Heart left ventricle (tissue), 16 donors: Measurements from ENCODE around the gene EIF2D. TPM values are rescaled to one million over a fixed set of nuclear protein-coding genes. Genes with fewer than 3 reads are reported as not detected.

Experiments
- ATAC-seq, 4 donors: fragments of 200-7000 bp; cut with Tn5 transposase; one replicate each; pipeline ENCODE4 v1.9.1; 2020 to 2022; ENCODE audit warnings: moderate library complexity in 4 of 4, mild to moderate bottlenecking in 3 of 4, moderate number of reproducible peaks in 1 of 4
- DNase-seq, 5 donors: peaks; one replicate each; pipeline ENCODE4 v3.0.0-alpha.2; 2020
- H3K27ac ChIP-seq, 12 donors: fragments of 200-600 bp; sonication (generic) in 4 of 12; one replicate each; pipeline versions ENCODE4 v1.5.0 to v1.8.0; 2016 to 2022; ENCODE audit warnings: mild to moderate bottlenecking in 2 of 12
- H3K27me3 ChIP-seq, 9 donors: fragments of 200-600 bp; sonication (generic) in 2 of 9; one replicate each; pipeline versions ENCODE4 v1.5.1 to v1.8.0; 2016 to 2022; ENCODE audit warnings: mild to moderate bottlenecking in 3 of 9
- H3K36me3 ChIP-seq, 9 donors: fragments of 200-600 bp; sonication (generic) in 2 of 9; one replicate each; pipeline versions ENCODE4 v1.5.0 to v1.8.0; 2018 to 2022; ENCODE audit warnings: mild to moderate bottlenecking in 2 of 9
- H3K4me1 ChIP-seq, 12 donors: fragments of 200-600 bp; sonication (generic) in 4 of 12; one replicate each; pipeline versions ENCODE4 v1.5.0 to v1.8.0; 2016 to 2022; ENCODE audit warnings: mild to moderate bottlenecking in 3 of 12
- H3K4me3 ChIP-seq, 12 donors: fragments of 200-600 bp; sonication (generic) in 4 of 12; one replicate each; pipeline versions ENCODE4 v1.5.0 to v1.8.0; 2017 to 2022; ENCODE audit warnings: mild to moderate bottlenecking in 9 of 12, moderate library complexity in 4 of 12
- H3K9me3 ChIP-seq, 12 donors: fragments of 200-600 bp; sonication (generic) in 4 of 12; one replicate each; pipeline versions ENCODE4 v1.5.0 to v1.8.0; 2016 to 2022; ENCODE audit warnings: mild to moderate bottlenecking in 1 of 12
- CTCF ChIP-seq, 12 donors: fragments of 200-600 bp; sonication (generic) in 4 of 12; IDR thresholded peaks; one replicate each; pipeline versions ENCODE4 v1.5.0 to v1.8.0; 2018 to 2022; ENCODE audit warnings: antibody characterized with exemption in 12 of 12, mild to moderate bottlenecking in 5 of 12
- POLR2A ChIP-seq, 2 donors: fragments of 450-650 bp; IDR thresholded peaks; one replicate each; pipeline ENCODE4 v1.6.1; 2017; ENCODE audit warnings: antibody characterized with exemption in 2 of 2, mild to moderate bottlenecking in 2 of 2, moderate library complexity in 2 of 2
- WGBS, 4 donors: extraction: QIAGEN DNeasy Blood & Tissue Kit in 2 of 4; methylation state at CpG; one replicate each; pipeline versions ENCODE4 v1.1.5 to v1.1.7; 2013 to 2018; 5-methylcytosine and 5-hydroxymethylcytosine counted together
- intact Hi-C, 10 donors: fragments of 100-400 bp; cut with DNase I; formaldehyde crosslinking; loops; one replicate each; pipeline versions ENCODE4 v1.11.1 to v1.14.2; 2022
- polyA plus RNA-seq, 2 donors: library from polyadenylated mRNA; stranded (reverse); fragments of 200-250 nt; gene quantifications; one replicate each; pipeline ENCODE4 v1.2.3, GENCODE V29; 2013
- total RNA-seq, 9 donors: library from RNA; depleted of rRNA in 2 of 9; stranded (reverse); fragments of >200 nt in 2 of 9; fragmentation: NEBNext Ultra II Directional in 3 of 9; extraction: Animal tissue kit (Norgen Biotek cat#: 25700) in 3 of 9; gene quantifications; one replicate each; pipeline versions ENCODE4 v1.1.0 to v1.2.4, GENCODE V29; 2016 to 2023
- donor health status: ischemic (EF 13 %, LVEDD 7.1; RV severe dilation, severe dysfunction).
- donor health status: healthy with polysubstance abuse.
- donor health status: DM: no; HTN: yes; CAD: no.
- donor health status: DM: no; HTN: no; CAD: no.
- donor health status: ischemic (EF 25% LVEDD 6.9; RV normal size, moderate dysfunction).
- donor health status: ischemic (EF 25% LVEDD 5.7; RV mildly dilated, moderate dysfunction).
- donor health status: healthy.
- donor health status: DM: yes; HTN: yes; CAD: no.
- donor health status: ischemic (EF 35%, LVEDD 5.7; RV mildly dilated, moderate dysfunction).
- donor health status: nonischemic (EF 11% LVEDD 7.7; RV severe dilation, severe dysfunction).
- donor health status: DM: yes; HTN: yes; CAD: no.
- donor health status: PGD.
- donor health status: ischemic (EF 29% LVEDD 5.4; RV normal size, mild dysfunction).
- donor health status: nonischemic (EF 23%, LVEDD 6.1; RV moderate dilation, normal function).

The EIF2D gene
- total and polyA plus RNA-seq, 11 donors = 15.6 to 37.5 (median 27.6) TPM

GRCh38 chr1:206573319-206573718 is 38.9 kb downstream of the EIF2D start:
- Histone ChIP-seq H3K4me1 (peaks cover 0 to 82% (median 13%) of the 10 kb centered on the region in 12 donors), H3K27ac (peak overlapping the region in 1 of 12 donors; percentile 98), H3K27me3 (no peaks in the 10 kb centered on the region), H3K36me3 (no peaks in the 10 kb centered on the region), H3K4me3 (no peak overlapping the region), H3K9me3 (no peaks in the 10 kb centered on the region)
- intact Hi-C loops = no loop called here
- ATAC-seq = no peak
- 83 to 90% (median 89%) methylated on average over 4 of the region's 4 CpGs for WGBS, 4 donors
- no peak for DNase-seq
- TF ChIP-seq CTCF (IDR thresholded peaks at IDR 0.05) = no peak
- no peak for TF ChIP-seq POLR2A (IDR thresholded peaks at IDR 0.05)

GRCh38 chr1:206572835-206573234 is 39.4 kb downstream of the EIF2D start:
- DNase-seq (no peak), ATAC-seq (no peak)
- intact Hi-C loops = no loop called here
- no peak for TF ChIP-seq POLR2A (IDR thresholded peaks at IDR 0.05)
- peak overlapping the region in 1 of 12 donors; percentile 98 for H3K27ac ChIP-seq
- no peak overlapping the region for H3K4me3 ChIP-seq
- no peaks in the 10 kb centered on the region for H3K27me3 ChIP-seq
- whole genome bisulfite sequencing, 4 donors = 95 to 97% (median 97%) methylated on average over 4 of the region's 4 CpGs
- H3K4me1 ChIP-seq = peaks cover 0 to 84% (median 13%) of the 10 kb centered on the region in 12 donors
- no peaks in the 10 kb centered on the region for H3K9me3 ChIP-seq
- peaks cover 0 to 4% (median 0%) of the 10 kb centered on the region in 9 donors for H3K36me3 ChIP-seq

- peaks cover 0 to 82% (median 8%) of the 10 kb centered on the region in 12 donors for H3K4me1 ChIP-seq
- DNase-seq (no peak), ATAC-seq (no peak)
- H3K4me3 ChIP-seq = no peak overlapping the region
- 83 to 91% (median 88%) methylated on average over 3 of the region's 3 CpGs for WGBS, 4 donors
- intact Hi-C loops = no loop called here
- H3K27me3 ChIP-seq = no peaks in the 10 kb centered on the region
- no peak overlapping the region for H3K27ac ChIP-seq
- TF ChIP-seq POLR2A (IDR thresholded peaks at IDR 0.05) (no peak), CTCF (IDR thresholded peaks at IDR 0.05) (no peak)
- peaks cover 0 to 10% (median 0%) of the 10 kb centered on the region in 9 donors for H3K36me3 ChIP-seq
- no peaks in the 10 kb centered on the region for H3K9me3 ChIP-seq
These were observed 41.7 kb downstream of the EIF2D start for GRCh38 chr1:206570529-206570928.

- Histone ChIP-seq H3K27me3 (no peaks in the 10 kb centered on the region), H3K36me3 (peaks cover 0 to 14% (median 0%) of the 10 kb centered on the region in 9 donors), H3K9me3 (no peaks in the 10 kb centered on the region), H3K4me3 (no peak overlapping the region), H3K27ac (no peak overlapping the region), H3K4me1 (peaks cover 0 to 82% (median 0%) of the 10 kb centered on the region in 12 donors)
- intact Hi-C loops = no loop called here
- ATAC-seq (no peak), DNase-seq (no peak)
- no peak for TF ChIP-seq CTCF (IDR thresholded peaks at IDR 0.05)
- TF ChIP-seq POLR2A (IDR thresholded peaks at IDR 0.05) = no peak
- WGBS, 4 donors = 90 to 94% (median 92%) methylated on average over 4 of the region's 4 CpGs
These were observed 42.7 kb downstream of the EIF2D start for GRCh38 chr1:206569556-206569955.

- Histone ChIP-seq H3K27me3 (no peaks in the 10 kb centered on the region), H3K4me3 (no peak overlapping the region), H3K27ac (no peak overlapping the region), H3K9me3 (no peaks in the 10 kb centered on the region), H3K4me1 (peaks cover 0 to 82% (median 0%) of the 10 kb centered on the region in 12 donors), H3K36me3 (peaks cover 0 to 20% (median 0%) of the 10 kb centered on the region in 9 donors)
- DNase-seq (no peak), ATAC-seq (no peak)
- intact Hi-C loops = no loop called here
- 85 to 95% (median 91%) methylated on average over 8 of the region's 8 CpGs for whole genome bisulfite sequencing, 4 donors
- TF ChIP-seq POLR2A (IDR thresholded peaks at IDR 0.05) (no peak), CTCF (IDR thresholded peaks at IDR 0.05) (no peak)
These were observed 43.4 kb downstream of the EIF2D start for GRCh38 chr1:206568779-206569352.
